CD4-positive, alpha-beta T cell treated with Interferon gamma for 1 hour (primary cell): ENCODE data around the gene PLCB2.
A peak's percentile ranks its signal among the peaks of the same experiment; 100 is the strongest.

Experiments used
- DNase-seq: peaks from one replicate; pipeline ENCODE4 v3.0.0-alpha.2; 2020

The PLCB2 gene

GRCh38 chr15:40282869-40283614, 24.7 kb downstream of the PLCB2 start, which contains the start of gene ANKRD63:
Gene ANKRD63 (minus strand): TSS chr15:40283064. CDS start chr15:40282586, 478 bp downstream.
- DNase-seq, result peak; percentile 25

GRCh38 chr15:40282147-40282868, 25.4 kb downstream of the PLCB2 start:
- DNase-seq, result peak; percentile 38

GRCh38 chr15:40281801-40282146, 26.0 kb downstream of the PLCB2 start:
- DNase-seq, result no peak

GRCh38 chr15:40281057-40281800, 26.5 kb downstream of the PLCB2 start:
- DNase-seq, result no peak

GRCh38 chr15:40280260-40281056, 27.3 kb downstream of the PLCB2 start:
- no peak for DNase-seq

GRCh38 chr15:40279437-40280141, 28.1 kb downstream of the PLCB2 start:
- DNase-seq, result peak; percentile 47

- DNase-seq, result no peak
These were observed 29.7 kb downstream of the PLCB2 start for GRCh38 chr15:40278026-40278425.

GRCh38 chr15:40277471-40277870, 30.3 kb downstream of the PLCB2 start:
- DNase-seq, result peak; percentile 8

- no peak for DNase-seq
These were observed 30.8 kb downstream of the PLCB2 start for GRCh38 chr15:40276927-40277326.

- no peak for DNase-seq
These were observed 31.8 kb downstream of the PLCB2 start for GRCh38 chr15:40275954-40276353.

GRCh38 chr15:40275523-40275922, 32.2 kb downstream of the PLCB2 start:
- no peak for DNase-seq

- DNase-seq, result peak; percentile 81
These were observed 33.1 kb downstream of the PLCB2 start for GRCh38 chr15:40274350-40275274.

- no peak for DNase-seq
These were observed 34.3 kb downstream of the PLCB2 start for GRCh38 chr15:40273428-40273827.

- no peak for DNase-seq
These were observed 35.2 kb downstream of the PLCB2 start for GRCh38 chr15:40272485-40273056.

- DNase-seq, result no peak
These were observed 35.9 kb downstream of the PLCB2 start for GRCh38 chr15:40271685-40272484.

- no peak for DNase-seq
These were observed 37.3 kb downstream of the PLCB2 start for GRCh38 chr15:40270246-40270995.

- DNase-seq, result no peak
These were observed 38.1 kb downstream of the PLCB2 start for GRCh38 chr15:40269604-40270003.

GRCh38 chr15:40267670-40268069, 40.1 kb downstream of the PLCB2 start:
- DNase-seq, result no peak

- DNase-seq, result no peak
These were observed 40.9 kb downstream of the PLCB2 start for GRCh38 chr15:40266828-40267304.
